Measurements from ENCODE around the gene EPHB4. TPM values are rescaled to one million over a fixed set of nuclear protein-coding genes. Genes with fewer than 3 reads are reported as not detected.

Gene EPHB4
- total and polyA plus RNA-seq, 2 of the 4 experiments (the other 2 are of a cell fraction): 34.5 to 36.4 TPM

DNA sequence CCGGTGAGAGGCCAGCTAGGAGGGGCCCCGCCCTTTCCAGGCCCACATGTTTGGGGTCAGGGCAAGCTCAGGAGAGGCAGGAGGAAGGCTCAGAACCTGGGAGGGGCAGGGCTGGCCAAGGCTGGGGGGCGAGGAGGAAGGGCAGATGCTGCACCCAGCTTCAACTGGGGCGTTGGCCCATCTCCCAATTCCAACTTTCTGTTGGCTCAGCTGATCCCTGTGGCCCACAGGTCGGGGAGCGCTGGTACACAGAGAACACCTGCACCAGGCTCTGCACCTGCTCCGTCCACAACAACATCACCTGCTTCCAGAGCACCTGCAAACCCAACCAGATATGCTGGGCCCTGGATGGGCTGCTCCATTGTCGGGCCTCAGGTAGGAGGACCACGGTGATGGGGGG, 53.8 kb downstream of the EPHB4 start:
- H4K8ac ChIP-seq (ENCODE audit: low read depth in 2 of 2, low read length in 2 of 2): no peak overlapping the region
- ChIA-PET POLR2A (ENCODE audit: unreplicated experiment) (no interaction called here), CTCF (no interaction called here)
- no peaks in the 10 kb centered on the region for H3K9me1 ChIP-seq (ENCODE audit: insufficient read depth, low read length)
- no peak overlapping the region for H2AK9ac ChIP-seq (replicated peaks; ENCODE audit: low read depth, low read length, poor library complexity)
- no peak overlapping the region for H4K91ac ChIP-seq (ENCODE audit: insufficient read depth, low read depth, low read length)
- no peak overlapping the region for H3K18ac ChIP-seq (ENCODE audit: low read depth, low read length)
- WGBS, 2 experiments (ENCODE audit: extremely low coverage in 2 of 2, insufficient read length in 1 of 2): no CpG with 5 or more reads among the region's 9 CpGs
- no peak for ATAC-seq (ENCODE audit: low read depth)
- no TSS peak for BruUV-seq (replicated peaks)
- H2BK120ac ChIP-seq (ENCODE audit: low read depth, low read length): no peak overlapping the region
- no peak overlapping the region for H3K4me3 ChIP-seq (ENCODE audit: insufficient read depth, low read depth, low read length)
- no peak overlapping the region for H4K5ac ChIP-seq (ENCODE audit: low read depth, low read length)
- H3K9me3 ChIP-seq (ENCODE audit: control insufficient read depth, insufficient read depth, low read length): 0 out of 2 replicates have a peak, but pooled peaks cover 2% of the 10 kb centered on the region
- no peak overlapping the region for H3K23ac ChIP-seq (ENCODE audit: low read depth, low read length)
- H3K27me3 ChIP-seq (ENCODE audit: control insufficient read depth, insufficient read depth, low read length): peaks cover 28% of the 10 kb centered on the region
- H2BK20ac ChIP-seq (ENCODE audit: low read depth, low read length): no peak overlapping the region
- no peaks in the 10 kb centered on the region for H3K79me1 ChIP-seq (ENCODE audit: low read depth in 1 of 2, low read length in 2 of 2)
- H2BK5ac ChIP-seq (ENCODE audit: low read depth, low read length, poor library complexity, severe bottlenecking): no peak overlapping the region
- no peak overlapping the region for H2AK5ac ChIP-seq (ENCODE audit: low read depth, low read length)
- no peak overlapping the region for H3K27ac ChIP-seq (ENCODE audit: insufficient read depth, low read length)
- intact Hi-C loops (cut with micrococcal nuclease) (no loop called here), dilution Hi-C loops (cut with HindIII; ENCODE audit: low sequenced_read_pairs, unreplicated experiment) (no loop called here), in situ Hi-C loops (cut with MboI; ENCODE audit: low sequenced_read_pairs) (no loop called here)
- no peak overlapping the region for H3K9ac ChIP-seq (ENCODE audit: low read depth, low read length)
- no peaks in the 10 kb centered on the region for H3K36me3 ChIP-seq (ENCODE audit: control insufficient read depth, insufficient read depth, low read length)
- H2AFZ ChIP-seq (replicated peaks; ENCODE audit: low read length, poor library complexity): no peak overlapping the region
- TF ChIP-seq NFE2L2 (IDR thresholded peaks at IDR 0.05; ENCODE audit: low read depth, low read length) (no peak), POLR2A (IDR thresholded peaks at IDR 0.05; ENCODE audit: low read depth, low read length) (no peak), RAD21 (IDR thresholded peaks at IDR 0.05; ENCODE audit: low read length) (no peak), RCOR1 (IDR thresholded peaks at IDR 0.05; ENCODE audit: insufficient replicate concordance, low read length) (no peak), SMC3 (IDR thresholded peaks at IDR 0.05; ENCODE audit: low read depth, low read length) (no peak), MXI1 (IDR thresholded peaks at IDR 0.05; ENCODE audit: borderline replicate concordance, low read depth, low read length) (no peak), CHD1 (IDR thresholded peaks at IDR 0.05; ENCODE audit: low read depth, low read length) (no peak), CEBPB (IDR thresholded peaks at IDR 0.05; ENCODE audit: low read depth, low read length) (no peak), MAZ (IDR thresholded peaks at IDR 0.05; ENCODE audit: borderline replicate concordance, low read depth, low read length) (no peak), BHLHE40 (IDR thresholded peaks at IDR 0.05; ENCODE audit: low read depth, low read length) (no peak), USF2 (IDR thresholded peaks at IDR 0.05; ENCODE audit: low read depth, low read length) (no peak), MAFK (IDR thresholded peaks at IDR 0.05; ENCODE audit: low read depth, low read length) (no peak), RFX5 (IDR thresholded peaks at IDR 0.05; ENCODE audit: low read depth, low read length) (no peak), FOS (IDR thresholded peaks at IDR 0.05; ENCODE audit: low read depth, low read length) (no peak), ELK1 (IDR thresholded peaks at IDR 0.05; ENCODE audit: borderline replicate concordance, low read depth, low read length) (no peak)
- TF ChIP-seq, protein P1, sequence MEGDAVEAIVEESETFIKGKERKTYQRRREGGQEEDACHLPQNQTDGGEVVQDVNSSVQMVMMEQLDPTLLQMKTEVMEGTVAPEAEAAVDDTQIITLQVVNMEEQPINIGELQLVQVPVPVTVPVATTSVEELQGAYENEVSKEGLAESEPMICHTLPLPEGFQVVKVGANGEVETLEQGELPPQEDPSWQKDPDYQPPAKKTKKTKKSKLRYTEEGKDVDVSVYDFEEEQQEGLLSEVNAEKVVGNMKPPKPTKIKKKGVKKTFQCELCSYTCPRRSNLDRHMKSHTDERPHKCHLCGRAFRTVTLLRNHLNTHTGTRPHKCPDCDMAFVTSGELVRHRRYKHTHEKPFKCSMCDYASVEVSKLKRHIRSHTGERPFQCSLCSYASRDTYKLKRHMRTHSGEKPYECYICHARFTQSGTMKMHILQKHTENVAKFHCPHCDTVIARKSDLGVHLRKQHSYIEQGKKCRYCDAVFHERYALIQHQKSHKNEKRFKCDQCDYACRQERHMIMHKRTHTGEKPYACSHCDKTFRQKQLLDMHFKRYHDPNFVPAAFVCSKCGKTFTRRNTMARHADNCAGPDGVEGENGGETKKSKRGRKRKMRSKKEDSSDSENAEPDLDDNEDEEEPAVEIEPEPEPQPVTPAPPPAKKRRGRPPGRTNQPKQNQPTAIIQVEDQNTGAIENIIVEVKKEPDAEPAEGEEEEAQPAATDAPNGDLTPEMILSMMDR (conservative IDR thresholded peaks at IDR 0.05; ENCODE audit: low read depth, low read length): no peak
- no peak overlapping the region for H3K4ac ChIP-seq (ENCODE audit: low read depth, low read length)
- H2BK15ac ChIP-seq (ENCODE audit: low read depth, low read length): no peak overlapping the region
- no peak overlapping the region for H3K4me2 ChIP-seq (ENCODE audit: low read depth, low read length)
- no peak for DNase-seq
- H3K14ac ChIP-seq (replicated peaks; ENCODE audit: low read depth, low read length): no peak overlapping the region
- H3K56ac ChIP-seq (ENCODE audit: extremely low read depth, insufficient read depth, low read length): no peak overlapping the region
- H4K20me1 ChIP-seq (ENCODE audit: insufficient read depth, low read length): no peaks in the 10 kb centered on the region
- no peaks in the 10 kb centered on the region for H3K4me1 ChIP-seq (ENCODE audit: control insufficient read depth, insufficient read depth, low read length)

Data from IMR-90 (cell line).